A673 (cell line): ENCODE data around the gene AGAP5. TPM values are rescaled to one million over a fixed set of nuclear protein-coding genes. Genes with fewer than 3 reads are reported as not detected.
A peak's percentile ranks its signal among the peaks of the same experiment; 100 is the strongest.

ENCODE experiments used
- BruUV-seq: library from RNA; stranded (reverse); fragments of 400-500 nt; replicated peaks from 2 replicates; lab custom pipeline; 2021; lab: Mats Ljungman, UMichigan
- CTCF ChIA-PET: fragments of 300-600 bp; sonication (Branson Sonifier 250); formaldehyde crosslinking; loops from one replicate; lab custom pipeline; 2022; ENCODE audit warnings: antibody characterized with exemption; lab: Charles Lee
- POLR2A ChIA-PET: fragments of 300-600 bp; sonication (Branson Sonifier 250); formaldehyde crosslinking; loops from one replicate; lab custom pipeline; 2022; ENCODE audit warnings: antibody characterized with exemption; ENCODE audit not compliant: low non-redundant PET; lab: Charles Lee
- DNase-seq: peaks from one replicate; pipeline ENCODE4 v3.0.0-alpha.2; 2015; ENCODE audit warnings: low spot score
- H3K27ac ChIP-seq: fragments of 200-600 bp; sonication (generic); 2 replicates; pipeline ENCODE4 v1.5.1; 2016; ENCODE audit warnings: mixed run types, low read depth, mild to moderate bottlenecking, mixed read lengths, antibody characterized with exemption, low read length; ENCODE audit not compliant: poor library complexity, severe bottlenecking
- H3K27me3 ChIP-seq: fragments of 200-600 bp; sonication (generic); replicated peaks from 2 replicates; pipeline ENCODE4 v1.6.1; 2017; ENCODE audit warnings: mixed run types, low read depth, mild to moderate bottlenecking, mixed read lengths, antibody characterized with exemption, low read length; ENCODE audit not compliant: insufficient read depth, poor library complexity
- H3K36me3 ChIP-seq: fragments of 200-600 bp; sonication (generic); 2 replicates; pipeline ENCODE4 v1.6.1; 2016; ENCODE audit warnings: mixed run types, mild to moderate bottlenecking, mixed read lengths, antibody characterized with exemption, low read length; ENCODE audit not compliant: insufficient read depth, poor library complexity, severe bottlenecking
- H3K4me1 ChIP-seq: fragments of 200-600 bp; sonication (generic); 2 replicates; pipeline ENCODE4 v1.6.1; 2017; ENCODE audit warnings: mixed run types, mild to moderate bottlenecking, mixed read lengths, antibody characterized with exemption, low read length; ENCODE audit not compliant: insufficient read depth, poor library complexity, severe bottlenecking
- H3K4me3 ChIP-seq: fragments of 200-600 bp; sonication (generic); 2 replicates; pipeline ENCODE4 v1.5.1; 2016; ENCODE audit warnings: low read depth, mixed run types, mild to moderate bottlenecking, mixed read lengths, low read length; ENCODE audit not compliant: poor library complexity, severe bottlenecking
- H3K9me3 ChIP-seq: fragments of 200-600 bp; sonication (generic); 2 replicates; pipeline ENCODE4 v1.6.1; 2016; ENCODE audit warnings: mixed run types, low read depth, mild to moderate bottlenecking, mixed read lengths, antibody characterized with exemption, low read length; ENCODE audit not compliant: poor library complexity, severe bottlenecking
- EZH2 ChIP-seq: fragments of 200-600 bp; sonication (generic); IDR thresholded peaks from 2 replicates; pipeline ENCODE4 v1.6.1; 2017; ENCODE audit warnings: borderline replicate concordance, low read depth, mild to moderate bottlenecking, mixed read lengths, antibody characterized with exemption, low read length; ENCODE audit not compliant: poor library complexity, severe bottlenecking
- intact Hi-C: fragments of 100-400 bp; cut with micrococcal nuclease; formaldehyde crosslinking; loops from one replicate; pipeline ENCODE4 v1.10.0; 2022; ENCODE audit not compliant: unreplicated experiment
- total RNA-seq: library from RNA; stranded (reverse); gene quantifications from 2 replicates; pipeline ENCODE4 v1.2.3, GENCODE V29; 2021
- TF ChIP-seq, protein P1 (sequence below): fragments of 300-800, 200-600 bp; sonication (generic); conservative IDR thresholded peaks from 2 replicates; pipeline ENCODE4 v1.5.1; 2017; ENCODE audit warnings: low read depth, mild to moderate bottlenecking, antibody characterized with exemption, low read length, moderate library complexity, mixed read lengths

Gene AGAP5
- total RNA-seq, 1 experiment from 2014 or later = 6.4 TPM

GRCh38 chr10:73645251-73645650 lies 52.7 kb downstream of the AGAP5 start:
- Histone ChIP-seq H3K9me3 (no peaks in the 10 kb centered on the region), H3K4me1 (peaks cover 6% of the 10 kb centered on the region), H3K4me3 (no peak overlapping the region), H3K27me3 (no peaks in the 10 kb centered on the region), H3K36me3 (no peaks in the 10 kb centered on the region), H3K27ac (no peak overlapping the region)
- TF ChIP-seq EZH2 = no peak
- TF ChIP-seq, protein P1, sequence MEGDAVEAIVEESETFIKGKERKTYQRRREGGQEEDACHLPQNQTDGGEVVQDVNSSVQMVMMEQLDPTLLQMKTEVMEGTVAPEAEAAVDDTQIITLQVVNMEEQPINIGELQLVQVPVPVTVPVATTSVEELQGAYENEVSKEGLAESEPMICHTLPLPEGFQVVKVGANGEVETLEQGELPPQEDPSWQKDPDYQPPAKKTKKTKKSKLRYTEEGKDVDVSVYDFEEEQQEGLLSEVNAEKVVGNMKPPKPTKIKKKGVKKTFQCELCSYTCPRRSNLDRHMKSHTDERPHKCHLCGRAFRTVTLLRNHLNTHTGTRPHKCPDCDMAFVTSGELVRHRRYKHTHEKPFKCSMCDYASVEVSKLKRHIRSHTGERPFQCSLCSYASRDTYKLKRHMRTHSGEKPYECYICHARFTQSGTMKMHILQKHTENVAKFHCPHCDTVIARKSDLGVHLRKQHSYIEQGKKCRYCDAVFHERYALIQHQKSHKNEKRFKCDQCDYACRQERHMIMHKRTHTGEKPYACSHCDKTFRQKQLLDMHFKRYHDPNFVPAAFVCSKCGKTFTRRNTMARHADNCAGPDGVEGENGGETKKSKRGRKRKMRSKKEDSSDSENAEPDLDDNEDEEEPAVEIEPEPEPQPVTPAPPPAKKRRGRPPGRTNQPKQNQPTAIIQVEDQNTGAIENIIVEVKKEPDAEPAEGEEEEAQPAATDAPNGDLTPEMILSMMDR = no peak
- POLR2A ChIA-PET = no interaction called here
- no peak for DNase-seq
- intact Hi-C loops = no loop called here
- no TSS peak for BruUV-seq
- CTCF ChIA-PET = no interaction called here

GRCh38 chr10:73644767-73645166 lies 53.1 kb downstream of the AGAP5 start:
- ChIA-PET POLR2A (no interaction called here), CTCF (interaction anchor here (2.2 kb wide), 1 partner anchor 115 kb away, joined by 6 read pairs; no protein-coding TSS in a partner anchor)
- H3K27me3 ChIP-seq = no peaks in the 10 kb centered on the region
- no peaks in the 10 kb centered on the region for H3K36me3 ChIP-seq
- BruUV-seq = no TSS peak
- H3K9me3 ChIP-seq = no peaks in the 10 kb centered on the region
- H3K4me3 ChIP-seq = no peak overlapping the region
- H3K4me1 ChIP-seq = peaks cover 6% of the 10 kb centered on the region
- no peak overlapping the region for H3K27ac ChIP-seq
- DNase-seq = no peak
- intact Hi-C loops = loop anchor here (1.0 kb wide), 2 partner anchors 115 to 380 kb away; no protein-coding TSS in a partner anchor
- TF ChIP-seq, protein P1 = no peak
- TF ChIP-seq EZH2 = no peak

GRCh38 chr10:73644015-73644743 lies 53.7 kb downstream of the AGAP5 start:
- BruUV-seq = no TSS peak
- Histone ChIP-seq H3K27ac (no peak overlapping the region), H3K36me3 (no peaks in the 10 kb centered on the region), H3K9me3 (no peaks in the 10 kb centered on the region), H3K4me1 (peaks cover 6% of the 10 kb centered on the region), H3K4me3 (no peak overlapping the region), H3K27me3 (no peaks in the 10 kb centered on the region)
- peak; percentile 81 for DNase-seq
- CTCF ChIA-PET = interaction anchor here (0.5 to 2.2 kb wide), 6 partner anchors 18 to 548 kb away, joined by 3 to 10 read pairs (median 5); no protein-coding TSS in a partner anchor
- intact Hi-C loops = loop anchor here (1.0 kb wide), 2 partner anchors 115 to 380 kb away; no protein-coding TSS in a partner anchor
- TF ChIP-seq EZH2 = no peak
- TF ChIP-seq, protein P1 = peak; percentile 85
- POLR2A ChIA-PET = no interaction called here
